Activated CD4-positive, alpha-beta T cell treated with anti-CD3 and anti-CD28 coated beads for 36 hours (primary cell): ENCODE data around the gene PJA2. TPM values are rescaled to one million over a fixed set of nuclear protein-coding genes. Genes with fewer than 3 reads are reported as not detected.
"Not testable (repeated sequence)": the region's sequence is repeated elsewhere in the genome, so short reads cannot be mapped to it uniquely, and the experiment has no call there.

ENCODE experiments used
- ATAC-seq: fragments of 200-7000 bp; cut with Tn5 transposase; one replicate; pipeline ENCODE4 v1.10.0; 2021; ENCODE audit warnings: mild to moderate bottlenecking, moderate library complexity
- CTCF ChIA-PET: fragments of 350-600 bp; sonication (Branson Sonifier 250); formaldehyde crosslinking; loops from one replicate; lab custom pipeline; 2021; ENCODE audit warnings: antibody characterized with exemption; lab: Charles Lee
- POLR2A ChIA-PET: fragments of 350-600 bp; sonication (Branson Sonifier 250); formaldehyde crosslinking; loops from one replicate; lab custom pipeline; 2021; ENCODE audit warnings: antibody characterized with exemption, inconsistent platforms; lab: Charles Lee
- DNase-seq: peaks from one replicate; pipeline ENCODE4 v3.0.0-alpha.2; 2020
- H3K27ac Mint-ChIP-seq: one replicate; pipeline ENCODE4 v1.8.0; 2021; ENCODE audit warnings: mixed read lengths
- H3K27me3 Mint-ChIP-seq: one replicate; pipeline ENCODE4 v1.8.0; 2021; ENCODE audit warnings: mixed read lengths
- H3K36me3 Mint-ChIP-seq: one replicate; pipeline ENCODE4 v1.8.0; 2021; ENCODE audit warnings: low read depth, mixed read lengths
- H3K4me1 Mint-ChIP-seq: one replicate; pipeline ENCODE4 v1.8.0; 2021; ENCODE audit warnings: mixed read lengths
- H3K4me3 Mint-ChIP-seq: one replicate; pipeline ENCODE4 v1.8.0; 2021; ENCODE audit warnings: mild to moderate bottlenecking, moderate library complexity, mixed read lengths
- H3K9me3 Mint-ChIP-seq: one replicate; pipeline ENCODE4 v1.8.0; 2021; ENCODE audit warnings: low read depth, mixed read lengths
- intact Hi-C, 2 experiments: fragments of 100-400 bp; cut with DNase I in 1 of 2; cut with micrococcal nuclease in 1 of 2; formaldehyde crosslinking; loops; one replicate each; pipeline versions ENCODE4 v1.14.2 to v1.15.1; 2022 to 2024; cut with DNase I, micrococcal nuclease
- total RNA-seq, 2 experiments: library from RNA; stranded (reverse); gene quantifications; one replicate each; pipeline ENCODE4 v1.2.3, GENCODE V29; 2021

PJA2 gene
- total RNA-seq, 2 experiments from 2014 or later, result 51.8 to 56.4 TPM

DNA sequence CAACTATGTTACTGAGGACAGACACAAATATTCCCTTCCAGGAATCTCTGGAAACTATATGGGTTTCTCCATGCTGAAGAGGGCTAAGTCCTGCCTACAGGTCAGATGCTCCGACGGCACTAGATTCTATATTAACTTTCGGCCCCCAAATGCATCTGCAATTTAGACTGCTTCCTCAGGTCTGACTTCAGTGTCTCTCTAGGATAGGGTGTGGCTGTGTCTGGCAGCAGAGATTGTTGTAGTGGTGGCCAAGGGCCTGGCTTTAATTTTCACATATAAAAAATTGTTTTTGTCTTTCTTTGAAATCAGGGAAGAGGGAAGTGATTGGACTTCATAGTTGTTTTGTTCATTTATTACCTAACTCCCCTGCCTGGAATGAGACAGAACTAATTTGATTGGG is 101.8 kb downstream of the PJA2 start:
- CTCF ChIA-PET, result interaction anchor here (1.0 kb wide), 1 partner anchor 11 kb away, joined by 3 read pairs; no protein-coding TSS in a partner anchor
- DNase-seq, result no peak

DNA sequence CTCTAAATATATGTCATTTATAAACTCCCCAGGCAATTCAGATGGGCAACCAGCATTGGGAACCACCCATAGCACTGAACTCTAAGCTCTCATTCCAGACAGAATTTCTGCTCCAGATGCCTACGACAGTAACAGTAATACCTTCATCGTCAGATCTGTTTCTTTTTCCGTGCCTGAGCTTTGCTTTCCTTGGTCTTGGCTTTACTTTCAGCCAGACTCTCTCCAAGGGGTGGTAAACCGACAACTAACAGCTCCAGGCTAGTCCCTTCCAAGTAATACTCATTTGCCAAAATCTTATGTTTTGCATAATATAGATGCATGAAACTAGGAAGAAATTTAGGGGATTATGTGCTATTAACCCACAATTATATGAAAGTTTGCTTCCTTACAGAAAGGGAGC is 102.3 kb downstream of the PJA2 start:
- intact Hi-C loops, result no loop called here
- no peak overlapping the region for H3K4me3 Mint-ChIP-seq
- no peaks in the 10 kb centered on the region for H3K9me3 Mint-ChIP-seq
- ATAC-seq, result no peak
- no peak overlapping the region for H3K27ac Mint-ChIP-seq
- CTCF ChIA-PET, result interaction anchor here (1.0 kb wide), 1 partner anchor 11 kb away, joined by 3 read pairs; no protein-coding TSS in a partner anchor
- no peaks in the 10 kb centered on the region for H3K27me3 Mint-ChIP-seq
- DNase-seq, result no peak
- H3K36me3 Mint-ChIP-seq, result no peaks in the 10 kb centered on the region
- no peaks in the 10 kb centered on the region for H3K4me1 Mint-ChIP-seq
- POLR2A ChIA-PET, result no interaction called here

More for the DNA sequence above, 101.8 kb downstream of the PJA2 start:
- H3K4me3 Mint-ChIP-seq, result no peak overlapping the region
- no peak overlapping the region for H3K27ac Mint-ChIP-seq
- H3K36me3 Mint-ChIP-seq, result no peaks in the 10 kb centered on the region
- no peaks in the 10 kb centered on the region for H3K27me3 Mint-ChIP-seq
- H3K4me1 Mint-ChIP-seq, result no peaks in the 10 kb centered on the region
- intact Hi-C loops, result no loop called here
- ATAC-seq, result no peak
- no peaks in the 10 kb centered on the region for H3K9me3 Mint-ChIP-seq
- POLR2A ChIA-PET, result no interaction called here

DNA sequence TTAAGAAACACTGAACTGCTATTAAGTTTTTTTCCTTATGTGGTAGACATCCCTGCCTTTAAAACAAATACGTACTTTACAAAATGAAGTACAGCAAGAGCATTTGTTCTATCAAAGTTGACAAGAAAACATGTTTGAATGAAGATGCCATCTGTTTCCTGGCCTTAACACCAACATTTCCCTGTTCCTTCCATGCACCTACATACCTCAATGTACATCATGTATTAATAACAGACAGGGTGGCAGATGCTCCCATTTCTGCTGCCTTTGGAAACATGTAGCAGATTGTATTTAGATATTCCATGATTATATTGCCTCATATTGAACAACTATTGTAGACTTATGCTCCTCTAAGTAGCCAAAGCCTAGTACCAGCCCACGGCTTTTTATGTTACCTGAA is 104.4 kb downstream of the PJA2 start:
- ChIA-PET CTCF (interaction anchor here (0.5 kb wide), 1 partner anchor 1022 kb away, joined by 3 read pairs; no protein-coding TSS in a partner anchor), POLR2A (no interaction called here)
- Mint-ChIP-seq H3K4me1 (no peaks in the 10 kb centered on the region), H3K27ac (no peak overlapping the region), H3K36me3 (no peaks in the 10 kb centered on the region), H3K27me3 (no peaks in the 10 kb centered on the region), H3K4me3 (no peak overlapping the region), H3K9me3 (no peaks in the 10 kb centered on the region)
- intact Hi-C loops, result no loop called here
- DNase-seq, result no peak
- ATAC-seq, result no peak

DNA sequence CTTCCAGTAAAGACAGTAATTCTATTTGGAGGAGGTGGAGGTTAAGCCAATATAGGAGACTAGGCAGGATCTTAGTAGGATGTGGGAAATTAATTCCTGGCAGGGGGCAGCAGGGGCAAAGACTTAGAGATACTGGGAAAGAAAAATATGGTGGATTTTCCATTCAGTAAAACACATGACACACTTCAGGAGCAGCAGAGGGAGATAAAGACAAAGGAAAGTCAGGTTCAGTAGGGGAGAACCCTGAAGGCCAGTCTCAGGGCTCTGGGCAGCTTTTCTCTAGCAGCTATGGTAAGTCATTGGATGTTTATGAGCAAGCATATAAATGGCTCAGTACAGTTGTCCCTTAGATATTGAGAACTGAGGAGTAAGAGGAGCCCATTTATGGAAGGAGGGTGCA is 105.5 kb downstream of the PJA2 start:
- H3K36me3 Mint-ChIP-seq, result no peaks in the 10 kb centered on the region
- no peak for ATAC-seq
- no peaks in the 10 kb centered on the region for H3K9me3 Mint-ChIP-seq
- H3K27ac Mint-ChIP-seq, result no peak overlapping the region
- no peaks in the 10 kb centered on the region for H3K27me3 Mint-ChIP-seq
- H3K4me3 Mint-ChIP-seq, result no peak overlapping the region
- DNase-seq, result no peak
- ChIA-PET CTCF (no interaction called here), POLR2A (no interaction called here)
- no peaks in the 10 kb centered on the region for H3K4me1 Mint-ChIP-seq
- intact Hi-C loops, result no loop called here

DNA sequence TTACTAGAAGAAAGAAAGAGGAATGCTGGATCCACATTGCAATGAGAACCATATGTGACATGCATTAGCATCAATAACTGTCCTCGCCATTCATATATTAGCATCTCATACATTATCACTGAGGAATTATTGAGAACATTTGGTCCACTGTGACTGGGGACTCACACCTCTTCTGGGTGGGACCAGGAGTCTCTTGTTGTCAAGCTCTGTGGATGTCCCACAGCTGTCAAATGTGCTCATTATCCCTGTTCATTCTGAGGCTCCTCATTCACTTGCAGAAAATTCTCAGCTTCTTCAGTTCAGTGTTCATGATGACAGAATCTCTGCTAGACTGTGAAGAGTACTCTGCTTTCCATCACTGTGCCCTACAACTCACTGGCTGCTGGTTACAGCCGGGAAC is 109.4 kb downstream of the PJA2 start:
- H3K4me1 Mint-ChIP-seq, result no peaks in the 10 kb centered on the region
- DNase-seq, result no peak
- ATAC-seq, result no peak
- no peaks in the 10 kb centered on the region for H3K27me3 Mint-ChIP-seq
- H3K27ac Mint-ChIP-seq, result no peak overlapping the region
- ChIA-PET CTCF (no interaction called here), POLR2A (no interaction called here)
- H3K36me3 Mint-ChIP-seq, result no peaks in the 10 kb centered on the region
- intact Hi-C loops, result no loop called here
- no peaks in the 10 kb centered on the region for H3K9me3 Mint-ChIP-seq
- H3K4me3 Mint-ChIP-seq, result no peak overlapping the region

DNA sequence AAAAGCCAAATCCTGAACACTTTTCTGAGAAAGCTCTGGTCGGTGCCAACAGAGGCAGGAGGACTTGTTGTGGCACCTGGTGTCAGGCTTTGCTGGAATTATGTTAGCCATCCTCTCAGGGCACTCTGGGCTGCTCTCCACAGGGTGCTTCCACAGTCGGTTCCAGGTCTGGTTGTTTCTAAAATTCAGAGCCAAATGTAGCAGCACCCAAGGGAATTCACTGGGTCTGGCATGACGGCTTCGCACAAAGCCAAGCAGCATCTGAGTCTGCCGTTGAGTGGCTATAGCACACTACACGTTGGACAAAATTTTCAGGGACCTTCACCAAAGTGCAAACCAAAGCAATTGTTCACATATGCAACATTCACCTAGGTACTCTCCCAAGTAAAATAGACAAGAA is 110.2 kb downstream of the PJA2 start:
- Mint-ChIP-seq H3K36me3 (peaks cover 4% of the 10 kb centered on the region), H3K27me3 (no peaks in the 10 kb centered on the region), H3K9me3 (peaks cover 3% of the 10 kb centered on the region), H3K27ac (no peak overlapping the region), H3K4me3 (no peak overlapping the region), H3K4me1 (no peaks in the 10 kb centered on the region)
- intact Hi-C loops, result no loop called here
- CTCF ChIA-PET, result no interaction called here
- POLR2A ChIA-PET, result no interaction called here
- DNase-seq (no peak), ATAC-seq (no peak)

DNA sequence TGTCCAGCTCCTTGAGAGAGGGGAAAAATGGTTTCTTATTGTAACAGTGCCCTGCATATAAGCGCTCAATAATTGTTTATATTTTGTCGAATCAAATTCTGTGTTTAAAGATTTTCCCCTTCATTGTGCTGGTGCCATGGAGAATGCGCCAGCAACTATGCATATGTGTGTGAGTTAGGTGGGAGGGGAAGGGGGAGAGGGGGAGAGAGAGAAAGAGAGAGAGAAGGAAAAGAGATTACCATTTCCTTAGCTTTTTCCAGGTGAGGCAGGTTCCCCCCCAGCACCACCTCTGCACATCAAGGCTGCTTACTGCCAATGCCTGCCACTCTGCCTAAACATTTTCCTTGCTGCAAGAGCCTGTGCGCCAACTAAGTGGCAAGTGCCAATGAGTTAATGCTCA is 111.0 kb downstream of the PJA2 start:
- peaks cover 3% of the 10 kb centered on the region for H3K9me3 Mint-ChIP-seq
- DNase-seq, result no peak
- ChIA-PET CTCF (no interaction called here), POLR2A (no interaction called here)
- H3K27ac Mint-ChIP-seq, result no peak overlapping the region
- ATAC-seq, result no peak
- peaks cover 4% of the 10 kb centered on the region for H3K36me3 Mint-ChIP-seq
- no peak overlapping the region for H3K4me3 Mint-ChIP-seq
- no peaks in the 10 kb centered on the region for H3K4me1 Mint-ChIP-seq
- intact Hi-C loops, result no loop called here
- no peaks in the 10 kb centered on the region for H3K27me3 Mint-ChIP-seq

DNA sequence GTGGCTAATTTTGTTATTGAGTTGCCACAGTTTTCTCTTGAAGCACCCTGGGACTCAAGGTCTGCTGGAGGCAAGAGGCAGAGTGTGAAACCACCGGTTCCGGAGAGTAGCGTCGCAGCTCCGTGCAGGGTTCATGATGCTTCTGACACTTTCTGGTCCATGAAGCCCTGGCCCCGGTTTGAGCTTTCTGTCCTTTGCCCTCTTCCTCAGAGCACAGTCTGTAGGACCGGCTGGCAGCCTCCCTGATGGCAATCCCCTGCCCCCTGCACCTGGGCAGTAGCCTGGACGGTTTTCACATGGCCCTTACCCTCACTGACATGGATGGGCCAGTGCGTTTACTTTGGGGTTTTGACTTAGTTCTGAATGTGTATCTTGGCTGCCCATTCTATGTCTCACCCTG is 111.9 kb downstream of the PJA2 start:
- DNase-seq (no peak), ATAC-seq (no peak)
- intact Hi-C loops, result no loop called here
- H3K27me3 Mint-ChIP-seq, result no peaks in the 10 kb centered on the region
- CTCF ChIA-PET, result no interaction called here
- no peaks in the 10 kb centered on the region for H3K4me1 Mint-ChIP-seq
- no peak overlapping the region for H3K4me3 Mint-ChIP-seq
- H3K9me3 Mint-ChIP-seq, result peaks cover 12% of the 10 kb centered on the region
- H3K27ac Mint-ChIP-seq, result no peak overlapping the region
- peaks cover 9% of the 10 kb centered on the region for H3K36me3 Mint-ChIP-seq
- POLR2A ChIA-PET, result no interaction called here

DNA sequence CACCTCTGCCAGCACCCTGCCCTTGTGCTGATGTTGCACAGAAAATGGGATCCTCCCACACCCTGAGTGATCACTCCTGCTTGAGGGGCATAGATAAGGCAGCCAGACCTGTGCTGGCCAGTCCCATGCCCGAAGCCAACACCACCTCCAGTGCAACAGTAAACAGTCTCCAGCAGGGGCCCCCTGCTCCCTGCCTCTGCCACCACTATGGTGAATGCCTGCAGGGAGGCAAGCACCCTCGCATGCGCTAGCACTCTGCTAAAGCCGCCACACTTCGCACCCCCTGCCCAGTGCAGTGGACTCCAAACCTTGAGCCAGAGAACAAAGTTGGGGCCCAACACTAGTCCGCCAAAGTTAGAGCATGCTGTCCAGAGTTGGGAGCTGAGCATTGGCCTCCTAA is 118.7 kb downstream of the PJA2 start:
- DNase-seq (no peak), ATAC-seq (no peak)
- no peak overlapping the region for H3K27ac Mint-ChIP-seq
- H3K4me1 Mint-ChIP-seq, result no peaks in the 10 kb centered on the region
- ChIA-PET CTCF (no interaction called here), POLR2A (no interaction called here)
- H3K9me3 Mint-ChIP-seq, result peaks cover 21% of the 10 kb centered on the region
- peaks cover 32% of the 10 kb centered on the region for H3K36me3 Mint-ChIP-seq
- no peaks in the 10 kb centered on the region for H3K27me3 Mint-ChIP-seq
- intact Hi-C loops, result no loop called here
- H3K4me3 Mint-ChIP-seq, result no peak overlapping the region

DNA sequence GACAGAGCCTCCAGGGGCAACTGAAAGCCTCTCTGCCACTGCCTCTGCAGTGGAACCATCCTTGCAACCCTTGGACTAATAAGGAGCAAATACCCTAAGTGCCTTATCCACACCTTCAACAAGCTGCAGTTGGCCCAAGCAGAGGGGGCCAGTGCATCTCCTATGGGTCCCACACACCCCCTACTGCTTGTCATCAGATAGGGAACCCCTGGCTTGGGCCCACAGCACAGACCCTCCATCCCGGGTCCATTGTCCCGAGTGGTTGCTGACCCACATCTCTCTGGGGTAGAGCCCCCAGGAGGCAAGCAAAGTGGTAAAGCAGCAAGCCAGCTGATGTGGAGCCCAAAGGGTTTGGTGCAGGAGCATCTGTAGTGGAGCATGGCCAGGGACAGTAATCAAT is 119.5 kb downstream of the PJA2 start:
- DNase-seq, result no peak
- peaks cover 37% of the 10 kb centered on the region for H3K36me3 Mint-ChIP-seq
- H3K27ac Mint-ChIP-seq, result no peak overlapping the region
- no peaks in the 10 kb centered on the region for H3K4me1 Mint-ChIP-seq
- no peak for ATAC-seq
- no peak overlapping the region for H3K4me3 Mint-ChIP-seq
- H3K27me3 Mint-ChIP-seq, result no peaks in the 10 kb centered on the region
- intact Hi-C loops, result no loop called here
- POLR2A ChIA-PET, result no interaction called here
- H3K9me3 Mint-ChIP-seq, result peaks cover 28% of the 10 kb centered on the region
- CTCF ChIA-PET, result no interaction called here

DNA sequence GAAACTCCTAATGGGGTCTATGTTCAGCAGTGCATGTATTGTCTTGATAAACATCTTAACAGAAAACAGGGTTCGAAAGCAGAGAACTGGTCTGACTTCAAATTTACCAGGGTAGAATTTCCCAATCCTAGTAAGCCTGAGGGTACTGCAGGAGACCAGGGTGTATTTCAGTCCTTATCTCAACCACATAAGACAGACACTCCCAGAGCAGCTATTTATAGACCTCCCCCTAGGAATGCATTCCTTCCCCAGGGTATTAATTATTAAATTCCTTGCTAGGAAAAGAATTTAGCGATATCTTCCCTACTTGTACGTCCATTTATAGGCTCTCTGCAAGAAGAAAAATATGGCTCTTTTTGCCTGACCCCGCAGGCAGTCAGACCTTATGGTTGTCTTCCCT is 123.1 kb downstream of the PJA2 start:
- not testable (repeated sequence) for H3K4me1 Mint-ChIP-seq, H3K27ac Mint-ChIP-seq

More for the DNA sequence above, 123.1 kb downstream of the PJA2 start:
- DNase-seq, CTCF ChIA-PET, H3K4me3 Mint-ChIP-seq, ATAC-seq, POLR2A ChIA-PET, H3K27me3 Mint-ChIP-seq, intact Hi-C loops: not testable (repeated sequence)
- Mint-ChIP-seq H3K36me3 (peaks cover 33% of the 10 kb centered on the region), H3K9me3 (peaks cover 23% of the 10 kb centered on the region)
